HK-2 (cell line): ENCODE results near the gene MTUS2.

Experiments used
- DNase-seq: peaks from one replicate; pipeline ENCODE4 v3.0.0-alpha.2; 2018; ENCODE audit not compliant: unreplicated experiment

MTUS2 gene

GRCh38 chr13:29022968-29023367, 202.8 kb downstream of the MTUS2 start:
- no peak for DNase-seq

- DNase-seq, result no peak
Measured at GRCh38 chr13:29024783-29025182, 204.6 kb downstream of the MTUS2 start.

- DNase-seq, result no peak
Measured at GRCh38 chr13:29028868-29029267, 208.7 kb downstream of the MTUS2 start.

DNA sequence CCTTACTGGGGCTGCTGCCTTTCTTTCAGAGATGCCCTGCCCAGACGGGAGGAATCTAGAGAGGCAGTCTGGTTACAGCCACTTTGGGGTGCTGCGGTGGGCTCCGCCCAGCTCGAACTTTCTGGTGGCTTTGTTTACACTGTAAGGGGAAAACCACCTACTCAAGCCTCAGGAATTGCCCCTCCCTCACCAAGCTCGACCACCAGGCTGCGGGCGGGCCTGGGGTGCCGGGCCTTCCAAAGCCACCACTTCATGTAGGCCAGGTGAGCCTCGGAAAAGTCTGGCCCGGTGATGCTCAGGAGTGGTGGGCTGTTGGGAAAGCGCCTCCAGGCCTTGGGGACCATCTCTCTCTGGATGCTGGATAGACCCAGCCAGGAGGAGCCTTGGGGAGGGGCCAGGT, 218.6 kb downstream of the MTUS2 start:
- no peak for DNase-seq

DNA sequence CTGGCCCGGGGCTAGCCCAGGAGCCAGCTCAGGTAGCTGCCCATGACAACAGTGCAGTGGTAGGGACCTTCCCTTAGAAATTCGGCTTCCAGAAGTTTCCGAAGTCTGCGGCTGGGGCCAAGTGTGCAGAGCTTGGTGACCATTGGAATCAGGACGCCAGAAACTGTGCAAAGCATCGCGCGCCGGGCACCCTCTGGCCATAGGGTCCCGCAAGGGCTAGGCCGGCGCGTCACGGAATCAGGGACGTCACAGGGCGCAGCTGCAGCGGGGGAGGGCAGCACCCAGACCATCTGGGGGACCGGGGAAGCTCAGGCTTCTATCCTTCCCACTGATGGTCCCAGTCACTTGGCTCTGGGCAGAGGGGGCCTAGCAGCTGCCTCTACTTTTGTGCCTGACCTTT, 219.1 kb downstream of the MTUS2 start:
- DNase-seq, result no peak

DNA sequence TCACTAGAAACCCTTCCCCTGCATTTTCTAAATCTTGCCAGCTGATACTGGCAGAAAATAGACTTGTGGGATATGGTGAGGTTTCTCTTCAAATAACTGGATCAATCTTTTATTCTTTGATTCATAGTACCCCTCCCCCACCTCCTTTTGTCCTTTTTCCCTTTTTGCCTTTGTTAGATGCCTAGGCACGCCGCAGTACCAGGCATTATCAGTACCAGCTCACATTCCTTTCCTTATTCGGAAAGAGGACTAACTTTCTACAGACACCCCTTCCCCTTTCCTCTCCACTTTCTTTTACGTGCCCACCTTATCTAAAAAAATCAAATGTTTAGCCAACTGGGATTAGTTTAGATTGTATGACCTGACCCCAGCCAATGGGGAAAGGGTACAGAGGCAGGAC, 226.4 kb downstream of the MTUS2 start:
- DNase-seq, result no peak

- DNase-seq, result no peak
Measured at GRCh38 chr13:29049524-29049923, 229.4 kb downstream of the MTUS2 start.

GRCh38 chr13:29050719-29051118, 230.6 kb downstream of the MTUS2 start:
- no peak for DNase-seq

- no peak for DNase-seq
Measured at GRCh38 chr13:29059800-29060199, 239.7 kb downstream of the MTUS2 start.

- DNase-seq, result no peak
Measured at GRCh38 chr13:29065142-29065541, 245.0 kb downstream of the MTUS2 start.

DNA sequence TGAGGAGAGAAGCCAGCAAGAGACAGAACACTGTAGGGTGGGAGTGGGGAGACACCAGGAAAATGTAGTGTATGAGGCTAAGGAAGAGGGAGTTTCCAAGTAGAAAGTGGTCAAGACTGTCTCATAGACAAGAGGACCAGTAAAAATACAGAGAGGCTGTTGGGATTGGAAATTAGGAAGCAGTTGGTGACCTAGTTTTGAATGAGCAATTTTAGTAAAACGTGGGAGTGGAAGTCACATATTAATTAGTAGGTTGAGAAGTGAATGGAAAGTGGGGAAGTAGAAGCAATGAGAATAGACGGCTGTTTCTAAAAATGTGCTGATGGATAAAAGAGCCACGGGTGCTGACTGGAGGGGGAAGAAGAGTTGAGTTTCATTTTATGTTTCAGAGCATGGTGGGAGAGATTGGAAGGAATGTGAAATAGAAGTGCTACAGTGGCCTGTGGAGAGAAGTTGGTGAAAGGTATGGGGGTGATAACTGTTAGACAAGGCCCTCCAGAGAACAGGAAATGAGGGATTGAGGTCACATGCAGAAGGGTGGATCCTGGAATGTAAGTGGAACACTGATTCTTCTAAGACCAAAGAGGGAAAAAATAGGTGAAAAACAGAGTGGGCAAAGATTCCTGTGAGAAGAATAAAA, 247.3 kb downstream of the MTUS2 start:
- no peak for DNase-seq

GRCh38 chr13:29073755-29074154, 253.6 kb downstream of the MTUS2 start:
- no peak for DNase-seq

- no peak for DNase-seq
Measured at GRCh38 chr13:29077051-29077813, 257.1 kb downstream of the MTUS2 start.

- no peak for DNase-seq
Measured at GRCh38 chr13:29081036-29081435, 260.9 kb downstream of the MTUS2 start.

- DNase-seq, result no peak
Measured at GRCh38 chr13:29081697-29082440, 261.7 kb downstream of the MTUS2 start.

DNA sequence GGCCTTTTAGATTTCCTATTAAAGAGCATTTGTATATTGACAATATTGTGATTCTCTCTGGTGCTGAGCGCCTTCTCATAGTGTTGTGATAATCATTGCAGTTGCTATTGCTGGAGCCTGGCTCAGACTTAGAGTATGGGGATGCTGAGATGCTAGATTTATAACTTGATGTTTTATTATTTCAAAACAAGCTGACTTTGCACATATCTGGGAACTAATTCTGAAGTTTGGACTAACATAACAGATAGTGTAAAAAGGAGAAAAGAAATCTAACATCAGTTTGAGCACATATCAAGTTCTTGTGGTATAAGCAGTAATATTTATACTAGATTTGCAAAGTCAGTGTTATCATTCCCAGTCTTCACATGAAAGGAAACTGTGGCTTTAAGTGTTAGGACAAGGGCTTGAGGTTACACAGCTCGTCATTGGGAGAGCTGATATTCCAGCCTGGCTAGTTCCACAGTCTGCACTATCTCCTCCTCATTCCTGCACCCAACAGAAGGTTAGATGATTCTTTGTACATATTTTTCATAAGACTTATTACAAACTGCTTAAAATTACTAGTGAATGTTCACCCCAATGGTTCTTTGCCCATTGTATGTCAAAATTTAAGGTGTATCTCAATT, 279.8 kb downstream of the MTUS2 start:
- no peak for DNase-seq

DNA sequence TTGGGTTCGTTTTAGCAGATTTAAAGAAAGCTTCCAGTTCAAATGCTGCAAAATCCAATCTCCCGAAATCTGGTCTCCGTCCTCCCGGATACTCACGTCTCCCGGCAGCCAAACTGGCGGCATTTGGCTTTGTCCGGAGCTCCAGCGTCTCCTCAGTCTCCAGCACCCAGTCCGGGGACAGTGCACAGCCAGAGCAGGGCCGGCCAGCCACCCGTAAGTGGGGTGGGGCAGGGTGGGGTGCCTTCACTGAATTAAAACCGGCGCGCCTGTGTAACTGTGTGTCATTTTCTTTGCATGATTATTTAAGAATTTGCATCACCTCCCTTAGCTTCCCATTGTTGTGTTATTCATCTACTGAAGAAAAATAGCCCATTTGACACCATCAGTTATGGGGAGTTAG, 280.6 kb downstream of the MTUS2 start:
- no peak for DNase-seq

- no peak for DNase-seq
Measured at GRCh38 chr13:29101409-29101808, 281.3 kb downstream of the MTUS2 start.

- no peak for DNase-seq
Measured at GRCh38 chr13:29101905-29102304, 281.8 kb downstream of the MTUS2 start.

- DNase-seq, result no peak
Measured at GRCh38 chr13:29103065-29103800, 283.1 kb downstream of the MTUS2 start.

- no peak for DNase-seq
Measured at GRCh38 chr13:29104461-29104860, 284.3 kb downstream of the MTUS2 start.

- DNase-seq, result no peak
Measured at GRCh38 chr13:29105779-29106178, 285.6 kb downstream of the MTUS2 start.
